ENCODE results near the gene HES5.

The HES5 gene

DNA sequence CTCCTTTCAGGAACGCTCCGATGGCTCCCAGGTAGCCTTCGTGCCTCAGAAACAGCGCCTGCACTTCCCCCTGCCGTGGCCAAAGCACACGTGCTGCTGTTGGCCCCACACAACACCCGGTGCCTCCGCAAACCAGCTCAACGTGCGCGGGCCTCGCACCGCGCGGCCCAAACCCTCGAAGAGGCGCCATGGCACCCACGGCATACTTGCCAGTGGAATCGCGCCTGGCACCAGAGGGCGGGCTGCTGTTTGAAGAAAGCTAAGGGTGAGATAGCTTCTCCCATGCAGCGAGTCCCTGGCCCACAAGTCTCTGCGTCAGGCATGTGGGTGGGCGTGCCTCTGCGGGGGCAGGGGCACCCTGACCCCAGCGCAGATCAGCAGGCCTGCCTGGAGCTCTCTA is 11.5 kb downstream of the HES5 start:
- TF ChIP-seq CTCF (IDR thresholded peaks at IDR 0.05; ENCODE audit: insufficient read depth, low read length, missing control alignments) = no peak
- CTCF ChIA-PET = interaction anchor here (0.9 kb wide), 1 partner anchor 29 kb away, joined by 4 read pairs; no protein-coding TSS in a partner anchor
- POLR2A ChIA-PET = no interaction called here
- H3K4me3 ChIP-seq (ENCODE audit: low read depth, low read length) = no peak overlapping the region
- no peak for DNase-seq (ENCODE audit: low read depth, low spot score)

DNA sequence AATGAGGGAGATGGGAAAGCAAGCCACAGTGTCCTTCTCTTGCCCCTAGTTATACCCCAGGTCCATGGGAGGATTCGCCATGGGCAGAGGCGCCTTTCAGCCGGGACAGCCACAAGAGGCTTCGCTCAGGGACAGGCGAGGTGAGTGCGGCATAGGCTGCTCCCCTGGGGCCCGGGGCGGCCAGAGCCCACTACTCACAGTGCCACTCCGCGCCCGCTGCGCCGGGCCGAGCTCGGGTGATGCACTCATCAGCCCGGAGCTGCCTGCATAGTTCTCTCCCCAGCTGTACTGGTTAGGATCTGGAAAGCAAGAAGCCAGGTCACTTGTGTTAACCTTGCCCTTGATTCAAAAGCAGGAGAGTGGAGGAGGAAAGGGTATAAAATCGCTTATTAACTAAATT is 12.1 kb downstream of the HES5 start:
- no peak for DNase-seq (ENCODE audit: low read depth, low spot score)
- no peak overlapping the region for H3K4me3 ChIP-seq (ENCODE audit: low read depth, low read length)
- CTCF ChIA-PET = interaction anchor here (0.9 kb wide), 1 partner anchor 29 kb away, joined by 4 read pairs; no protein-coding TSS in a partner anchor
- TF ChIP-seq CTCF (IDR thresholded peaks at IDR 0.05; ENCODE audit: insufficient read depth, low read length, missing control alignments) = no peak
- POLR2A ChIA-PET = no interaction called here

DNA sequence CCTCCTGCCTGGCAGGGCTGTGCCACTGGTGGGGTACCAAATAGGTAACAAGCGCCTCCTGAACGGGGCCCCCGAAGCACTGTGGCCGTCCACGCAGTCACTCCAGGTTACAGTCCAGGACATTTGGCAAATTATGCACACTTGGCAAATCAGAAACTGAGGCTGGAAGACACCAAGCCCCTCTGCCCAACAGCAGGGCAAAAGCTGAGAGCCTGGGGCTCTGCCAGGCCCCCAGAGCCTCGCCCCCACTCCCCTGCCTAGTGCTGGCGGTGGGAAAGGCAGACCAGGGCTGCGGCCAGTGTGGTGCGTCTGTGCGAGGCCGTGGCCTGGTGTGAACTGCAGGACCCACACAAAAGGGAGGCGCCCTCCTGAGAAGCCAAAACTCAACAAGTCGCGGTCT is 13.1 kb downstream of the HES5 start:
- CTCF ChIA-PET = no interaction called here
- no peak for DNase-seq (ENCODE audit: low read depth, low spot score)
- no peak for TF ChIP-seq CTCF (IDR thresholded peaks at IDR 0.05; ENCODE audit: insufficient read depth, low read length, missing control alignments)
- H3K4me3 ChIP-seq (ENCODE audit: low read depth, low read length) = no peak overlapping the region
- POLR2A ChIA-PET = no interaction called here

DNA sequence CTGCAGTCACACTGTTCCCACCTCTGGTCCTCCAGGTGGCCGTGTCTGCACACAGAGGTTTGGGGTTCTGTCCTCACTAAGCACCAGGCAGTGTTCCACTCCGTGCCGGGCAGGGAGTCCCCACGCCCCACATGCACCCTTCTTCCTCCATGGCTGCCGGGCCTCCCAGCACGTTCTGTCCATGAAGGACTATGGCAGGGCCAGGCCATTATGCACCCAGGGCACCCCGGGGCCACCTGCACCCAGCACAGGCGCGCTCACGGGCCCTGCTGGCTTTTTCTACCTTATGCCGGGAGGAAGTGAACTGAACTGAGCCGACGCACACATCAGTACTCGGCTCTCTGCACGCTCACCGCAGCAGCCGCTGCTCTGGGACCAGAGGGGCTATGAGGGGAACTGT is 13.9 kb downstream of the HES5 start:
- DNase-seq (ENCODE audit: low read depth, low spot score) = no peak
- CTCF ChIA-PET = no interaction called here
- POLR2A ChIA-PET = no interaction called here
- no peak overlapping the region for H3K4me3 ChIP-seq (ENCODE audit: low read depth, low read length)
- TF ChIP-seq CTCF (IDR thresholded peaks at IDR 0.05; ENCODE audit: insufficient read depth, low read length, missing control alignments) = no peak

GRCh38 chr1:2515763-2516080 is 14.3 kb downstream of the HES5 start:
- no peak for TF ChIP-seq CTCF (IDR thresholded peaks at IDR 0.05; ENCODE audit: insufficient read depth, low read length, missing control alignments)
- CTCF ChIA-PET = interaction anchor here (1.0 kb wide), 1 partner anchor 13 kb away, joined by 3 read pairs; no protein-coding TSS in a partner anchor
- no peak for DNase-seq (ENCODE audit: low read depth, low spot score)
- POLR2A ChIA-PET = no interaction called here
- H3K4me3 ChIP-seq (ENCODE audit: low read depth, low read length) = no peak overlapping the region

DNA sequence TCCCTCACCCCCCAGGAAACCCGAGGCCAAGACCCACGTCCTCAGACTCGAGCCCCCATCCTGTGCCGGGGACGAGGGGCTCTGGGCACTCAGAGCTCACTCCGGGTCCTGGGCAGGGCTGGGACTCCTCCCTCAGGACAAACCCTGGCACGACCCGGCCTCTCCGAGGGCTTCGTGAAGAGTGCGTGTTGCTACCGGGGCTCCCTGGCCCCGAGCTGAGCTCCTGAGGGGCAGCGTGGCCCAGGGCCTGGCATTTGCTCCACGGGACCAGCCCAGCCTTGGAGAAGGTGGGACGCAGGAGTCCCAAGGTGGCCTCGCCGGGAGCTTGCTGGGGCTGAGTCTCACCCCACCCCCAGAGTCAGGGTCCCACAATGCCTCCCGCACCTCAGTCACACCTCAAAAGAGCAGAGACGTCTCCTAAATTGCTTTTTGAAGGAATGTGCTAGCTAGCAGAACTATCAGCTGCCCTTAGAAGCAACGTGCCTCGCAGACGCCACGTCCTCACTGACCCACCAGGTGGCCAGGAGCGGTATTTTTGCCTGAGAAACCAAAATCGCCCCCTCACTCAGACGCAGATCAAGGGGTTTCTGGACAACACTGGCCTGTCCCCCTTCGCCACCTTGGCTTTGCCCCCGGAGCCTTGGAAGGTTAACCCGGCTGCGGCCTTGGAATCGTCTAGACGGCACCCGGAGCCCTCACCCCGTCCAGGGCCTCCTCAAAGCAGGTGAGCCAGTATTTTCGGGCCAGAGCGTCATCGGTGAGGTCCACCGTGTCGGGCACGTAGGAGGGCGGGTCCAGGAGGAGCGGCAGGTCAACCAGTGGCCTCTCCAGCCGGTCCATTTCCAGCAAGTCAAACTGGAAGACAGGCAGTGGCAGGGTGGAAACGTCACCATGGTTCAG is 14.9 kb downstream of the HES5 start:
- CTCF ChIA-PET = interaction anchor here (1.0 kb wide), 1 partner anchor 13 kb away, joined by 3 read pairs; no protein-coding TSS in a partner anchor
- H3K4me3 ChIP-seq (ENCODE audit: low read depth, low read length) = no peak overlapping the region
- POLR2A ChIA-PET = no interaction called here
- DNase-seq (ENCODE audit: low read depth, low spot score) = no peak
- TF ChIP-seq CTCF (IDR thresholded peaks at IDR 0.05; ENCODE audit: insufficient read depth, low read length, missing control alignments) = no peak

Data from AG04449 (cell line).